Measurements from ENCODE around the gene GNB4.

Gene GNB4

GRCh38 chr3:179402963-179403362 lies 48.3 kb downstream of the GNB4 start:
- H3K9ac ChIP-seq = no peak overlapping the region
- H3K27ac ChIP-seq = no peak overlapping the region
- TF ChIP-seq, protein P1, sequence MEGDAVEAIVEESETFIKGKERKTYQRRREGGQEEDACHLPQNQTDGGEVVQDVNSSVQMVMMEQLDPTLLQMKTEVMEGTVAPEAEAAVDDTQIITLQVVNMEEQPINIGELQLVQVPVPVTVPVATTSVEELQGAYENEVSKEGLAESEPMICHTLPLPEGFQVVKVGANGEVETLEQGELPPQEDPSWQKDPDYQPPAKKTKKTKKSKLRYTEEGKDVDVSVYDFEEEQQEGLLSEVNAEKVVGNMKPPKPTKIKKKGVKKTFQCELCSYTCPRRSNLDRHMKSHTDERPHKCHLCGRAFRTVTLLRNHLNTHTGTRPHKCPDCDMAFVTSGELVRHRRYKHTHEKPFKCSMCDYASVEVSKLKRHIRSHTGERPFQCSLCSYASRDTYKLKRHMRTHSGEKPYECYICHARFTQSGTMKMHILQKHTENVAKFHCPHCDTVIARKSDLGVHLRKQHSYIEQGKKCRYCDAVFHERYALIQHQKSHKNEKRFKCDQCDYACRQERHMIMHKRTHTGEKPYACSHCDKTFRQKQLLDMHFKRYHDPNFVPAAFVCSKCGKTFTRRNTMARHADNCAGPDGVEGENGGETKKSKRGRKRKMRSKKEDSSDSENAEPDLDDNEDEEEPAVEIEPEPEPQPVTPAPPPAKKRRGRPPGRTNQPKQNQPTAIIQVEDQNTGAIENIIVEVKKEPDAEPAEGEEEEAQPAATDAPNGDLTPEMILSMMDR (conservative IDR thresholded peaks at IDR 0.05; ENCODE audit: low read depth, low read length) = no peak
- no peaks in the 10 kb centered on the region for H3K4me1 ChIP-seq (ENCODE audit: low read depth, poor library complexity, severe bottlenecking)
- no peaks in the 10 kb centered on the region for H4K20me1 ChIP-seq (ENCODE audit: insufficient read depth)
- no peak overlapping the region for H3K4me2 ChIP-seq
- H3K79me2 ChIP-seq (ENCODE audit: insufficient read depth, low read depth) = no peaks in the 10 kb centered on the region
- no peak overlapping the region for H2AFZ ChIP-seq (ENCODE audit: low read depth)
- H3K4me3 ChIP-seq (IDR thresholded peaks at IDR 0.05; ENCODE audit: insufficient read depth, low read depth, low read length) = no peak overlapping the region
- H3K36me3 ChIP-seq (ENCODE audit: insufficient read depth) = no peaks in the 10 kb centered on the region
- no peaks in the 10 kb centered on the region for H3K27me3 ChIP-seq (ENCODE audit: insufficient read depth, low read depth)

DNA sequence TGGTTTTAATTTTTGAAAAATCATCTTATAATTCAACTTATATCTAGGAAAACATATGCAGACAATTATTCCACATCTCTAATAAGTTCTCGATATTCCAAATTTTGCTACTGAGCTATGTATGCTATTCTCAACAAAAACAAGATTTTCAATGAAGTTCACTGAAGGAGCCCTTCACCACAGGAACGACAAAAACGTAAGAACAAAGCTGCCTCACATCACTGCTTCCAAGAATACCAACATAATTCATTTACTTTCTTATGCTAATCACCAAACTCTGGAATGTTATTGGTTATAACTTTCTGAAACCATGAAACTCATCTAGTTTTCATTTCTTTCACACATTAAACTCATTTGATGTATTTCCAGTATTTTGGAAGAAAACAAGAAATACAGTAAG lies 49.7 kb downstream of the GNB4 start:
- Histone ChIP-seq H4K20me1 (ENCODE audit: insufficient read depth) (no peaks in the 10 kb centered on the region), H3K79me2 (ENCODE audit: insufficient read depth, low read depth) (no peaks in the 10 kb centered on the region), H3K4me3 (IDR thresholded peaks at IDR 0.05; ENCODE audit: insufficient read depth, low read depth, low read length) (no peak overlapping the region), H3K4me1 (ENCODE audit: low read depth, poor library complexity, severe bottlenecking) (no peaks in the 10 kb centered on the region), H3K27ac (no peak overlapping the region), H3K27me3 (ENCODE audit: insufficient read depth, low read depth) (no peaks in the 10 kb centered on the region), H3K4me2 (no peak overlapping the region), H3K36me3 (ENCODE audit: insufficient read depth) (no peaks in the 10 kb centered on the region), H2AFZ (ENCODE audit: low read depth) (no peak overlapping the region), H3K9ac (no peak overlapping the region)
- TF ChIP-seq, protein P1 (conservative IDR thresholded peaks at IDR 0.05; ENCODE audit: low read depth, low read length) = no peak

GRCh38 chr3:179398574-179399231 lies 52.6 kb downstream of the GNB4 start:
- H2AFZ ChIP-seq (ENCODE audit: low read depth) = no peak overlapping the region
- no peak overlapping the region for H3K9ac ChIP-seq
- H3K4me2 ChIP-seq = no peak overlapping the region
- no peaks in the 10 kb centered on the region for H4K20me1 ChIP-seq (ENCODE audit: insufficient read depth)
- TF ChIP-seq, protein P1 (conservative IDR thresholded peaks at IDR 0.05; ENCODE audit: low read depth, low read length) = no peak
- no peaks in the 10 kb centered on the region for H3K79me2 ChIP-seq (ENCODE audit: insufficient read depth, low read depth)
- no peak overlapping the region for H3K27ac ChIP-seq
- H3K4me3 ChIP-seq (IDR thresholded peaks at IDR 0.05; ENCODE audit: insufficient read depth, low read depth, low read length) = no peak overlapping the region
- peaks cover 3% of the 10 kb centered on the region; the same call in 1 of the 2 replicates for H3K36me3 ChIP-seq (ENCODE audit: insufficient read depth)
- H3K27me3 ChIP-seq (ENCODE audit: insufficient read depth, low read depth) = no peaks in the 10 kb centered on the region
- H3K4me1 ChIP-seq (ENCODE audit: low read depth, poor library complexity, severe bottlenecking) = no peaks in the 10 kb centered on the region

- H3K4me3 ChIP-seq (IDR thresholded peaks at IDR 0.05; ENCODE audit: insufficient read depth, low read depth, low read length) = no peak overlapping the region
- H3K9ac ChIP-seq = no peak overlapping the region
- no peaks in the 10 kb centered on the region for H3K27me3 ChIP-seq (ENCODE audit: insufficient read depth, low read depth)
- peaks cover 3% of the 10 kb centered on the region; the same call in 1 of the 2 replicates for H3K36me3 ChIP-seq (ENCODE audit: insufficient read depth)
- no peaks in the 10 kb centered on the region for H4K20me1 ChIP-seq (ENCODE audit: insufficient read depth)
- no peak overlapping the region for H2AFZ ChIP-seq (ENCODE audit: low read depth)
- TF ChIP-seq, protein P1 (conservative IDR thresholded peaks at IDR 0.05; ENCODE audit: low read depth, low read length) = no peak
- H3K4me1 ChIP-seq (ENCODE audit: low read depth, poor library complexity, severe bottlenecking) = no peaks in the 10 kb centered on the region
- no peak overlapping the region for H3K4me2 ChIP-seq
- H3K79me2 ChIP-seq (ENCODE audit: insufficient read depth, low read depth) = no peaks in the 10 kb centered on the region
- H3K27ac ChIP-seq = no peak overlapping the region
Observed at GRCh38 chr3:179391906-179392305, 59.4 kb downstream of the GNB4 start.

All from KMS-11 (cell line).